Activated gamma-delta T cell (primary cell): Measurements from ENCODE around the gene PDE6A.

Experiments
- DNase-seq: peaks from one replicate; lab custom pipeline; 2025; lab: John Stamatoyannopoulos, UW

The PDE6A gene

GRCh38 chr5:149838881-149839739 is 105.5 kb downstream of the PDE6A start:
- no peak for DNase-seq

GRCh38 chr5:149837680-149838269 is 106.8 kb downstream of the PDE6A start:
- DNase-seq: no peak

GRCh38 chr5:149836451-149837139 is 108.0 kb downstream of the PDE6A start:
- no peak for DNase-seq

- no peak for DNase-seq
Observed at GRCh38 chr5:149834246-149834855, 110.2 kb downstream of the PDE6A start.

- DNase-seq: no peak
Observed at GRCh38 chr5:149833116-149833827, 111.3 kb downstream of the PDE6A start.

GRCh38 chr5:149832636-149833035 is 112.0 kb downstream of the PDE6A start:
- no peak for DNase-seq

GRCh38 chr5:149831492-149831891 is 113.1 kb downstream of the PDE6A start:
- no peak for DNase-seq

- no peak for DNase-seq
Observed at GRCh38 chr5:149830579-149830978, 114.0 kb downstream of the PDE6A start.

- no peak for DNase-seq
Observed at GRCh38 chr5:149829954-149830353, 114.6 kb downstream of the PDE6A start.

- no peak for DNase-seq
Observed at GRCh38 chr5:149828161-149829011, 116.2 kb downstream of the PDE6A start.

- no peak for DNase-seq
Observed at GRCh38 chr5:149827546-149827945, 117.0 kb downstream of the PDE6A start.

- DNase-seq: no peak
Observed at GRCh38 chr5:149827086-149827485, 117.5 kb downstream of the PDE6A start.

- no peak for DNase-seq
Observed at GRCh38 chr5:149826574-149826973, 118.0 kb downstream of the PDE6A start.

- DNase-seq: no peak
Observed at GRCh38 chr5:149824846-149825245, 119.7 kb downstream of the PDE6A start.

GRCh38 chr5:149824120-149824519 is 120.5 kb downstream of the PDE6A start:
- no peak for DNase-seq

- no peak for DNase-seq
Observed at GRCh38 chr5:149823375-149823774, 121.2 kb downstream of the PDE6A start.

GRCh38 chr5:149822301-149822700 is 122.3 kb downstream of the PDE6A start:
- DNase-seq: no peak

- DNase-seq: no peak
Observed at GRCh38 chr5:149820536-149821510, 123.8 kb downstream of the PDE6A start.

- DNase-seq: no peak
Observed at GRCh38 chr5:149820012-149820411, 124.6 kb downstream of the PDE6A start.

GRCh38 chr5:149818116-149818515 is 126.5 kb downstream of the PDE6A start:
- DNase-seq: no peak
